Testis (tissue), 2 donors: ENCODE data around the gene CNTN4.

Experiments
- CTCF ChIP-seq, 3 experiments: fragments of 450-650 bp in 2 of 3; fragments of 200-600 bp in 1 of 3; sonication (generic) in 1 of 3; IDR thresholded peaks; one replicate each; pipeline ENCODE4 v1.5.1; 2016 to 2019; ENCODE audit warnings: antibody characterized with exemption in 3 of 3, mild to moderate bottlenecking in 2 of 3, moderate library complexity in 1 of 3
- POLR2A ChIP-seq: fragments of 450-650 bp; IDR thresholded peaks from one replicate; pipeline ENCODE4 v1.6.1; 2017; ENCODE audit warnings: antibody characterized with exemption, mild to moderate bottlenecking, moderate library complexity

GRCh38 chr3:2944628-2945027 lies 846.0 kb downstream of the CNTN4 start:
- TF ChIP-seq CTCF (IDR thresholded peaks at IDR 0.05) (no peak), POLR2A (no peak)
